ENCODE measurements around the gene TNFSF10.

- no peak for TF ChIP-seq CTCF (IDR thresholded peaks at IDR 0.05)
- TF ChIP-seq EP300 (IDR thresholded peaks at IDR 0.05): no peak
- no peak for TF ChIP-seq POLR2A (IDR thresholded peaks at IDR 0.05)
- no peak for TF ChIP-seq POLR2AphosphoS5 (IDR thresholded peaks at IDR 0.05)
These were observed 56.6 kb downstream of the TNFSF10 start for GRCh38 chr3:172466553-172467130.
